GM12891 (cell line): Measurements from ENCODE around the gene HOXD12.

Experiments used
- DNase-seq: peaks from one replicate; pipeline ENCODE4 v3.0.0; 2011; ENCODE audit warnings: low spot score; ENCODE audit not compliant: insufficient read length
- FAIRE-seq: peaks from 2 replicates; lab custom pipeline; 2011; peaks lifted over from hg19 to GRCh38; lab: Jason Lieb, UNC
- PAX5 ChIP-seq: IDR thresholded peaks from 2 replicates; pipeline ENCODE4 v1.6.1; 2011; ENCODE audit warnings: low read length, moderate library complexity, mild to moderate bottlenecking; ENCODE audit not compliant: insufficient read depth, severe bottlenecking
- POLR2A ChIP-seq: IDR thresholded peaks from 2 replicates; pipeline ENCODE4 v1.6.1; 2011; ENCODE audit warnings: low read depth, low read length, control low read depth
- POLR2AphosphoS5 ChIP-seq: IDR thresholded peaks from 2 replicates; pipeline ENCODE4 v1.6.1; 2011; ENCODE audit warnings: low read depth, low read length, control low read depth
- POU2F2 ChIP-seq: IDR thresholded peaks from 2 replicates; pipeline ENCODE4 v1.6.1; 2011; ENCODE audit warnings: low read depth, mild to moderate bottlenecking, control low read depth, low read length, moderate library complexity
- SPI1 ChIP-seq: IDR thresholded peaks from 2 replicates; pipeline ENCODE4 v1.6.1; 2011; ENCODE audit warnings: low read depth, low read length, control low read depth
- TAF1 ChIP-seq: IDR thresholded peaks from 2 replicates; pipeline ENCODE4 v1.6.1; 2011; ENCODE audit warnings: low read depth, low read length, control low read depth

Gene HOXD12

GRCh38 chr2:176114120-176114929, 14.7 kb downstream of the HOXD12 start:
- FAIRE-seq (no peak), DNase-seq (no peak)
- TF ChIP-seq POLR2A (no peak), PAX5 (no peak), POLR2AphosphoS5 (no peak), SPI1 (no peak), POU2F2 (no peak), TAF1 (no peak)

GRCh38 chr2:176114930-176115625, 15.5 kb downstream of the HOXD12 start:
- DNase-seq (no peak), FAIRE-seq (no peak)
- TF ChIP-seq TAF1 (no peak), POLR2A (no peak), PAX5 (no peak), SPI1 (no peak), POLR2AphosphoS5 (no peak), POU2F2 (no peak)

DNA sequence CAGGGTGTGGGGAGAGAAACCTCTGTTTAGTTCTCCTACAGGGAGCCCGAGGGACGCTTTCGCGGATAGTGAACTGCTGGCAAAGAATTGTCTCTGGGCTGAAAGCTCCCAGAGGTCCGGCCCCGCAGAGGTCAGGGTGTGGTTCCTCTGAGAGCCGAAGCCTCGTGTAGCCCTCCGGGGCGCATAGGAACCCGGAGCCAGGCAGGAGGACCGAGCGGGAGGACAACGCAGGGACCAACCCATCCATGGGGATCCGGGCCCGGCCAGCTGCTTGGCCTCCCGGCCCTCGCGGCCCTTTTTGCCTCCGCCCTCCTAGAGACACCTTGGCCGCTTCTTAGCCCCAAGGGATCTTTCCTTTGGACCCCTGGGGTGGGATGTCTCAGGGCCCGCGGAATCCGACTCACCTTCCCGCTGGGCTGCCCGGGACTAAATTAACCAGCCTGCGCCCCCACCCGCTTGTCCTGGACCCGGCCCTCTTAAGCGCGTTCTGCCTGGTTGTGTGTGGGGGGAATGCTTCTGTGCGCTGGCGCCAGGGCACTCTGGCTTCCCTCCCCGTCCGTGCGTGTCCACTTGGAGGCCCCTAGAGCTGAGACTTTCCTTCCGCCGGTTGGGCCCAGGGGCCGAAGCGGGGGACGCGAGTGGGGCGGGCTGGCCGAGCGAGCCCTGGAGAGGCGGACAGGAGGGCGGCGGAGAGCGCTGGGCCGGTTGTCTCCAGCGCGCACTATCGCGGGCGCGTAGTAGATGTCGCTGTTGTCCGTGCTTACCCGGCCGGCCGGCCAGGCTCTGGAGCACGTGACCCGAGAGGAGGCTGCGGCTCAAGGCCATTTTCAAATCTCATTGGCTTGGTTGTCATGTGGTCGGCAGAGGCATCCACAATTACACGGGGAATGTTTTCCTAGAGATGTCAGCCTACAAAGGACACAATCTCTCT, 16.6 kb downstream of the HOXD12 start, which contains the start of gene HOXD10:
Gene HOXD10 (plus strand): TSS at position 896 of the 931 bp plus-strand sequence. CDS start 56 bp downstream, outside the sequence.
- FAIRE-seq = no peak
- no peak for TF ChIP-seq SPI1
- no peak for TF ChIP-seq PAX5
- no peak for TF ChIP-seq POLR2AphosphoS5
- TF ChIP-seq TAF1 = no peak
- no peak for TF ChIP-seq POLR2A
- TF ChIP-seq POU2F2 = no peak
- no peak for DNase-seq

DNA sequence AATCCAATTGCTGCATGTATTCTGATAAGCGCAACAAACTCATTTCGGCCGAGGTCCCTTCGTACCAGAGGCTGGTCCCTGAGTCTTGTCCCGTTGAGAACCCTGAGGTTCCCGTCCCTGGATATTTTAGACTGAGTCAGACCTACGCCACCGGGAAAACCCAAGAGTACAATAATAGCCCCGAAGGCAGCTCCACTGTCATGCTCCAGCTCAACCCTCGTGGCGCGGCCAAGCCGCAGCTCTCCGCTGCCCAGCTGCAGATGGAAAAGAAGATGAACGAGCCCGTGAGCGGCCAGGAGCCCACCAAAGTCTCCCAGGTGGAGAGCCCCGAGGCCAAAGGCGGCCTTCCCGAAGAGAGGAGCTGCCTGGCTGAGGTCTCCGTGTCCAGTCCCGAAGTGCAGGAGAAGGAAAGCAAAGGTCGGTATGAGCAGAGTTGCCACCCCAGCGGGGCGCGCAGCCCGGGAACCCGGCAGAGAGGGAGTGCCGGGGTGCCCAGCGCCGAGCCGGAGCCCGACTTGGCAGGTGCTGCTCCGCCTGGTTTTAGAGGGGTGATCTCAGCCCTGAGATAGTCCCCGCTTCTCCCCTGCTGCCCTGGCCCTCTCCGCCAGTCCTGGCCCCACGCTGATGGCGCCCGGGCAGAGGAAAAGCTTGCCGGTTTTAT, 17.7 kb downstream of the HOXD12 start:
- FAIRE-seq (no peak), DNase-seq (no peak)
- no peak for TF ChIP-seq TAF1

GRCh38 chr2:176117823-176118371, 18.3 kb downstream of the HOXD12 start:
- FAIRE-seq (no peak), DNase-seq (no peak)
- TF ChIP-seq TAF1 (no peak), PAX5 (no peak), POLR2AphosphoS5 (no peak), POU2F2 (no peak), POLR2A (no peak), SPI1 (no peak)

DNA sequence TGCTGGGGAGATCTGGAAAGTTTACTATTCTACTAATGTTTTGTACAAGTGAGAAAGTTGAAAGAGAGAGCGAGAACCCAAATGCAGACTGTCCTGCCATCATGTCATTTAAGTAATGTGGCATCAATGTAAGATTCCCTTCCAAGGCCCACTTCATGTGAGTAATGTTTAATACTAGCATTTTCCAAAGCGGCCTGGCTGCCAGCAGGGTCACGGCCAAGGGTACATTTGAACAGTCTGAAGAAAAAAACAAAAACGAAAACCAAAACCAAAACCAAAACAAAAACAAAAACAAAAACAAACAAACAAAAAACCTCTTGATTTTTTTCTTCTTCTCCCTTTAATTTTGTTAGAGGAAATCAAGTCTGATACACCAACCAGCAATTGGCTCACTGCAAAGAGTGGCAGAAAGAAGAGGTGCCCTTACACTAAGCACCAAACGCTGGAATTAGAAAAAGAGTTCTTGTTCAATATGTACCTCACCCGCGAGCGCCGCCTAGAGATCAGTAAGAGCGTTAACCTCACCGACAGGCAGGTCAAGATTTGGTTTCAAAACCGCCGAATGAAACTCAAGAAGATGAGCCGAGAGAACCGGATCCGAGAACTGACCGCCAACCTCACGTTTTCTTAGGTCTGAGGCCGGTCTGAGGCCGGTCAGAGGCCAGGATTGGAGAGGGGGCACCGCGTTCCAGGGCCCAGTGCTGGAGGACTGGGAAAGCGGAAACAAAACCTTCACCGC, 19.2 kb downstream of the HOXD12 start:
- FAIRE-seq (no peak), DNase-seq (no peak)
- TF ChIP-seq TAF1 = no peak
- TF ChIP-seq SPI1 = no peak
- TF ChIP-seq PAX5 = no peak
- no peak for TF ChIP-seq POU2F2
- no peak for TF ChIP-seq POLR2A
- no peak for TF ChIP-seq POLR2AphosphoS5

- DNase-seq = no peak
- FAIRE-seq = no peak
- TF ChIP-seq PAX5 = no peak
- TF ChIP-seq POLR2AphosphoS5 = no peak
- TF ChIP-seq POLR2A = no peak
- TF ChIP-seq POU2F2 = no peak
Observed at GRCh38 chr2:176120364-176121189, 21.0 kb downstream of the HOXD12 start.
